Activated naive CD8-positive, alpha-beta T cell treated with anti-CD3 and anti-CD28 coated beads, Interleukin-2, amount 50 U/mL, for 24 hours (primary cell): ENCODE data around the gene NOD1.

ENCODE experiments used
- ATAC-seq: fragments of 150-1000 bp; cut with Tn5 transposase; one replicate; pipeline ENCODE4 v1.10.0; 2021
- DNase-seq: peaks from one replicate; pipeline ENCODE4 v3.0.0; 2021
- H3K27ac Mint-ChIP-seq: one replicate; pipeline ENCODE4 v1.8.0; 2021; ENCODE audit warnings: mild to moderate bottlenecking, mixed read lengths
- H3K27me3 Mint-ChIP-seq: one replicate; pipeline ENCODE4 v1.8.0; 2021; ENCODE audit warnings: mixed read lengths
- H3K36me3 Mint-ChIP-seq: one replicate; pipeline ENCODE4 v1.8.0; 2021; ENCODE audit warnings: low read depth, mixed read lengths
- H3K4me1 Mint-ChIP-seq: one replicate; pipeline ENCODE4 v1.8.0; 2021; ENCODE audit warnings: mixed read lengths
- H3K4me3 Mint-ChIP-seq: one replicate; pipeline ENCODE4 v1.8.0; 2021; ENCODE audit warnings: mild to moderate bottlenecking, moderate library complexity, mixed read lengths
- H3K9me3 Mint-ChIP-seq: one replicate; pipeline ENCODE4 v1.8.0; 2021; ENCODE audit warnings: mixed read lengths

The NOD1 gene

GRCh38 chr7:30378275-30378674, 100.3 kb downstream of the NOD1 start:
- peaks cover 8% of the 10 kb centered on the region for H3K9me3 Mint-ChIP-seq
- H3K36me3 Mint-ChIP-seq, result no peaks in the 10 kb centered on the region
- H3K4me3 Mint-ChIP-seq, result no peak overlapping the region
- DNase-seq (no peak), ATAC-seq (no peak)
- no peaks in the 10 kb centered on the region for H3K27me3 Mint-ChIP-seq
- H3K4me1 Mint-ChIP-seq, result no peaks in the 10 kb centered on the region
- H3K27ac Mint-ChIP-seq, result no peak overlapping the region
